Activated CD8-positive, alpha-beta memory T cell treated with anti-CD3 and anti-CD28 coated beads for 24 hours (primary cell): ENCODE measurements around the gene SLF1.
"Not testable (repeated sequence)": the region's sequence is repeated elsewhere in the genome, so short reads cannot be mapped to it uniquely, and the experiment has no call there.

ENCODE experiments used
- DNase-seq: peaks from one replicate; pipeline ENCODE4 v3.0.0-alpha.2; 2020

SLF1 gene

DNA sequence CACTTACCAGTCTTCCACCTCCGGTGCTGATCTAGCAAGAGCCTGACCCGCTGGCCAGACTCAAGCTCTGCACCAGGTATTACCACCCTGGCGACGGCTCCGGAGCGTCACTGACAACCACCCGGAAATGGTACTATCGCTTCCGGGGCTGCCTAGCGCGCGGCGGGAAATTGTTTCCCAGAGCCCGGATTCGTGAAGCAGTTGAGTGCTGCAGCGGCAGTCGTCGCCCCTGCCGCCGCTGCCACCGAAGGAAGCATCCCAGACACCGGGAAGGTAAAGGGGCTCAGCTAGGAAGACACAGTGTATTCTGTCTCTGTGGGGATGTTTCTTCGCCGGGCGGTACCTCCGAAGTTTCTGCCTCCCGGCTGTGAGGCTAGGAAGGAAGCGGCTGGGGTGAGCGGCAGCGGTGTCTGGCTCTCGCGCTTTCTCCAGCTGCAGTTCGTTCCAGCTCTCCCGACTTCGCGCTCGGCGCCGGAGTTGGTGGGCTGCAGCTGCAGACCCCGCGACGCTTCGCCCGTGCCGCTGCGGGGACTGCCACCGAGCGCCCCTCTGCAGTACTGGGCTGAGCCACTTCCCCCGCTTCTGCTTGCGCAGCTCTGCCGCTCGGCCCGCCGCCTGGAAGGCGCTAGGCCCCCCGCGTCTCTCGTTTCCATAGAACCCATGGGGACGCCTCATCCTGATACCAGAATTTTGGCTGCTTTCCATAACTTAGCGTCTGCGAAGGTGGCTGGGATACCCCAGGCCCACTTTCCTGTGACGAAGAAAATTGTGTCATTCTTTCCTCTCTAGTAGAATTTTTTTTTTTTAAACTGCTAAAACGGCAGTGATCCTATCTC lies at the start of gene SLF1, which contains the start of gene KIAA0825:
TSS of gene SLF1 (plus strand) at position 177 of the 836 bp plus-strand sequence. CDS start 10,142 bp downstream, outside the sequence.
TSS of gene KIAA0825 (minus strand) at position 112 of the 836 bp plus-strand sequence. CDS start 81,478 bp downstream, outside the sequence.
- peak; percentile 93 for DNase-seq

DNA sequence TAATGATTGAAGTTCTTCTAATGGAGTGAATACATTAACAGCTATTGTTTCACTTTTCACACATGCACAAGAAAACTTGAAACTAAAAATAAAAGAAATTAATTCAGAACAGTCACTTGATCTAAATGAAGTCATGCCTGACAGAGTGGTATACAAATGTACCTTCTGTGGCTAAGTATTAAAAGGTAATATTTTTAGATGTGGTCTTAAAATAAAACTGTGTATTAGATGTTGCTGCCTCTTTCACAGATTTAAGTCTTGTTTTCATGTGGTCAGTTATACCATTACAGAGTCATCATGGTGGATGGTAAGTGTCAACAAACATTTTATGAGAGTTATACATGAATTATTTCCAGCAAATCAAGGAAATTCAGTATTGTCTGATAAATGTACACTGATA lies 47.1 kb upstream of the SLF1 start:
- no peak for DNase-seq

DNA sequence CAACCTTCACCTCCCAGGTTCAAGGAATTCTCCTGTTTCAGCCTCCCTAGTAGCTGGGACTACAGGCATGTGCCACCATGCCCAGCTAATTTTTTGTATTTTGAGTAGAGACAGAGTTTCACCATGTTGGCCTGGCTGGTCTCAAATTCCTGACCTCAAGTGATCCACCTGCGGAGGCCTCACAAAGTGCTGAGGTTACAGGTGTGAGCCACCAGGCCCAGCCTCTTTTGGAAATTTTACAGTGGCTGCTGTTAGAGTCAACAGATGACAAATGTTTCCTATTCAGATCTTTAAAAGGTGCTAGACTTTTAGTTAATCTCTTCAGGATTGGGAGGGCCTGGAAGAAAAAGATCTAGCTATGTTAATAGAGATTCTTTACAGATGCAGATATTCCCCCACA lies 45.1 kb upstream of the SLF1 start:
- DNase-seq: not testable (repeated sequence)

DNA sequence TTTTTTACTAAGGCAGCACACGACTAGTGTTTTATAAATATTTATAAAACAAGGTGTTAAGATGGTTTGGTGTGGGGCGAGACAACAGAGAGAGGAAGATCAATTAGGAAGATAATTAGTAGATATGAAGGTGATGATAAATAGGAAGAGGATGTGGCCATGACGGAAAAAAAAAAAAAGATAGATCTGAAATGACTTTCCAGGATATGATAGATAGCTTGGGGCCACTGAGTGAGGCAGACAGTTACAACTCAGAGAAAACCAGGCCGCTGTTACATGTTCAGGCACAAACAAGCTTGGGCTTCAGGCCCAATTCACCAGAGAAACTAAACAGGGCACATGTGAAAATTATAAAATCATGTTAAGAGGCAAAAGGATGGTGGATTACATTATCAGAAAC lies 43.3 kb upstream of the SLF1 start:
- no peak for DNase-seq

DNA sequence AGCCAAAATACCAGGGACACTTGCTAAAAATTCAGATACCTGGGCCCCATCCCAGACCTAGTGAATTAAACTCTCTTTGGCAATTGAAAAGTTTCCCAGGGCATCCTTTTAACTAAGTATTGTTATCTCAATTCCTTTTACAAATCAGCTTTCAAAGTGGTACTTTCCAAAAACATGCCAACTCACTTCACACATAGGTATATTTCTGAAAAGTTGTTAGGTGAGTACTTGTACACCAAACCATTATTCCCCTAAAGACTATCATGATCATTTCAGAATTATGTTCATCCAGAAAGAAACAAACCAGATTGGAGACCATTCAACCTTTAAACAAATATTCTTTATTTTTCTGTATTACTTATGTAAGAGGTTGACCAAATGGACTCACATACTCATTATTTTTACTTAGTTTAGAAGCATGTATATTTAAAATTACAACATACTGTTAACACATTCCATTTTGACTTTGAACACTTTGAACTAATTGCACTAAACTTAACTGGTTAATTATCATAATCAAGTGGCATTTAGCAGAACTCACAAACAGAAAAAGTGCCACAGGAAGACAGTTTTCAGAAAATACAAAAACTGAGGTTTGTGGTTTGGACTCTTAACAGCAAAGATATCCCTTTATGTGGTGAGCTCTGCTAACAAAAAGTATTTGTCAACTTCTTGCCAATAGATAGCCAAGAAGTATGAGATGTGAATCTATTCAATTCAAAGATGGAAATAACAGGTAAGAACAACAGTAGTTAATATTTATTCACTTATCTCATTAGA lies 40.8 kb upstream of the SLF1 start:
- no peak for DNase-seq

DNA sequence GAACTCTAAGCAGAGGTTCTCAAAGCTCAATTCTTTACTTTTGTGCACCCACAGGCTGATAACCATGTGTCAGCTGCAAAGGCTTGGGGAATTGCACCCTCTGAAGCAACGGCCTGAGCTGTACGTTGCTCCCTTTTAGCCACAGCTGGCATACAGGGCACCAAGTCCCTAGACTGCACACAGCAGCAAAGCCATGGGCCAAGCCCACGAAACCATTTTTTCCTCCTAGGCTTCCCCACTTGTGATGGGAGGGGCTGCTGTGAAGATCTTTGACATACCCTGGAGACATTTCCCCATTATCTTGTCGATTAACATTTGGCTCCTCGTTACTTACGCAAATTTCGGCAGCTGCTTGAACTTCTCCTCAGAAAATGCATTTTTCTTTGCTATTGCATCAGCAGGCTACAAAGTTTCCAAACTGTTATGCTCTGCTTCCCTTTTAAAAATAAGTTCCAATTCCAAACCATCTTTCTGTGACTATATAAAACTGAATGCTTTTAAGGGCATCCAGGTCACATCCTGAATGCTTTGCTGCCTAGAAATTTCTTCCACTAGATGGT lies 23.1 kb upstream of the SLF1 start:
- DNase-seq: no peak

DNA sequence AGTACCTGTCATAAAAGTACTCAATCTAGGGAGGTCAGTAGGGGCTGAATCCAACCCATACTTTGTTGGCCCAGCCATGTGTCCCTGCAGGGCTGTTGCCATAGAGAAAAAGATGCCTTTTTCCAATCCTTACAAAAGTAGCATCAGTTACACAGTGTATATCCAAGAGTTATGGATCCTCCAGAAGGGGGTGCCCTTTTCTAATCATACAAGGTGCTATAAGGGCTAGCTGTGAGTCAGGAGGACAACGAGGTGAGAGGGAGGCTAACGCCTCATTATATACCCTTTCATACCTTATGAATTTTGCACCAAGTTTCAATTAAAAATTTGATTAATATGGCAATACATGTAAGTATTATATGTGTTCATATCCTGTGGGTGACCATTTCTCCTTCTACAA lies 4.9 kb upstream of the SLF1 start:
- no peak for DNase-seq

DNA sequence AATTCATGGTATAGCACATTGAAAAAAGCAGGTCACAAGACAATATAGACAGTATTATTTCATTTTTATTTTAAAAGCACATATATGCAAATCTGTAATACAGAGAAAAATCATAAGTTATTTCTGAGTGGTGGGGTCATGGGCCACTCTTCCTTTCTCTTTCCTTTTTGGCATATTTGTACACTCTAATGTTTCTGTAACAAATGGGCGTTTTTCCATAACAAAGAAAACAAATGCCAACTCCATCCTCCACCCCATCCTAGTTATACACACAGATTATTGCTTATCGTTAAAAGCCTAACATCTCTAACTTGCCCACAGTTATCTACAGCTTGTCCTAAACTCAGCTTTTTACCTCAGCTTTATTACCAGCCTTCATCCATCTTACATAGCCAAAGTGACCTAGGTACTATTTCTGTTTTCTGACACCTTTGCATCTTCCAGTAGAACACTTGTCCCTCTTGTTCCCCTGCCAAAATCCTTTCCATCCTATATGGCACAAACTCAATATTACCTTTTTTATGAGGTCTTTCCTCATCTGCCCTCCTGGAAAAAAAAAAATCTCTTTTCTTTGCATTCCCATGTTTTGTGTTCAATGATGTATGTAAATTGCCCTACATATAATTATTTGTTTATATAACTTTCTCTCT lies 4.2 kb upstream of the SLF1 start:
- no peak for DNase-seq

DNA sequence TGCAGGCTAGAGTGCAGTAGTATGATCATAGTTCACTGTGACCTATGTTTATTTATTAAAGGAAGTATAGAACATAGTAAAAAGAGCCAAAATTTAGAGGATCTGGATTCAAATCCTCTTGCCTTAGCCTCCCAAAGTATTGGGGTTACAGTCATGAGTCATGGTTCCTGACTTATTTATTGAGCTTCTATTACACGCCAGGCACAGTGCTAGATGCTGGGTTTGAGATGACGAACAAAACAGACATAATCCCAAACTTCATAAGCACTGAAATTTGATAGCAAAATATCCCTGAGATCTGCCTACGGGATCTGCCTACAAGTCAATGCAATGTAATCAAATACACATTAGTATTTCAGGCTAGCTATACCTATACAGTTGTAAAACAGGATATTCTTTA lies 2.6 kb upstream of the SLF1 start:
- no peak for DNase-seq

DNA sequence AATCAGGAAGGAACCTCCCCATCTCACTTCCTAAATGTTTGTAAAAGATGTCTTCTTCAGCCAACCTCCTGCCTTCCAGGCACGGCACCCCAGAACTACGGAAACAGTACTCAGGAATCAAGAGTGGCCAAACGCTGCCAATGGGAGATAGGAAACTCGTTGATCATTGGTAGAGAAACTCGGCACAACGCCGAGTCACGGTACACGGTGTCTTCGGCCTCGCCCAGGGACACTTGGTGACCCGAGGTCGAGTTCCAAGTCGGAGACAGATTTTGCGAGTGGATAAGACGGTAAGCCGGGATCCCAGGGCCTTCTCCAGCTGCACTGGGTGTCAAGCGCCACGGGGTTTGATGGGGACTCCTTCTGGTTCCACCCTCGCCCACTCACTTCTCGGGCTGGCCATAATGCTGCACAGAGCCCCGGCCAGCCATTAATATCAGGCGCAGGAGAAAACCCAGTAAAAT lies 408 bp upstream of the SLF1 start:
- no peak for DNase-seq

DNA sequence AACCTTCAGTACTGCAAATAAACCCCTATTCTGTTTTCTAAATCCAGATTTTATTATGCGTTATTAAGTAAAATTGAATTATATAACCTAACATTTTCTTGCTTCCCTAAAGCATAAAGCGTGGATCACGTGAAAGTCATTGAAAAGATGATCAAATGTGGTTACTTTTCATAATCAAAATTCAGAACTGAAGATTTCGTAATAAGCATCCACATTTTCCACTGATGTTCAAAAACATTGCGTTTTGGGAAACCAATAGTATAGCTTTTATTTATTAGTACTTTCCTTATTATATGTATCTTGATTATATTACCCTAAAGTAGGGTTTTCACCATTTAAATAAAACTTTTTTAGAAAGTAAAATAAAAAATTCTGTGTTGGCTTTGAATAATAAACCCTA lies 1.8 kb downstream of the SLF1 start:
- DNase-seq: no peak

DNA sequence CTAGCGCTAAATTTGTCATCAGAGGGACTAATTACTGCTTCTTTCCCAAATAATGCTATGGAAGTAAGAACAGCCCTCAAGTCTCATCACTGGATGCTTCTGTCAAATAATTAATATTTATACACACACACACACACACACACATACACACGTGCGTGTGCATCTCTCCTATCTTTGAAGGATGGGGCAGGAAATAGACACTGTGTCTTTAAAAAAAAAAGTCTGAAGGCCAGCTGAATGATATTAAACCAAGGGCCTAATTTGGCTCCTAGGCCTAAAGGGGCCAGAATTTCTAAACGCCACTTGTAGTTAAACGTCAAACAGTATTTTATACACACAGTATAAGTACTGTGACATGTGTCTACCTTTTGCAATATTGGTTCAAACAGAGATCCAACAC lies 3.3 kb downstream of the SLF1 start:
- DNase-seq: no peak

DNA sequence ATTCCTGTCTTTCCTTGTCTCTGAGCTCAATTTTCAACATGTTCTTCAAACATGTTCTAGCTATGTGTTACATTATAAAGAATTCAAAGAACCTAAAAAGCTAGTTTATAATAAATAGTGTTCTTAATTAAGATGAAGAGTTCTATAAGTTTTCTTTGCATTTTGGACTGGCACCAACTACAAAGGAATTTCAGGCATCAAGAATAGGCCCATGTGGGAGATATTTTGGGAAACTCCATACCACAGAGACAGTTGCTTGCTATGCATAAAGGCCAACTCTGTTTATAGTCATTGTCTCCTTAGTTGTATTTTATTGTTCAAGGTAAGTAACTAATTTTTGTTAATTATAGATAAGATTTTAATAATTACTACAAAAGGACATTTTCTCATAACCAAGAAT lies 4.5 kb downstream of the SLF1 start:
- DNase-seq: no peak

DNA sequence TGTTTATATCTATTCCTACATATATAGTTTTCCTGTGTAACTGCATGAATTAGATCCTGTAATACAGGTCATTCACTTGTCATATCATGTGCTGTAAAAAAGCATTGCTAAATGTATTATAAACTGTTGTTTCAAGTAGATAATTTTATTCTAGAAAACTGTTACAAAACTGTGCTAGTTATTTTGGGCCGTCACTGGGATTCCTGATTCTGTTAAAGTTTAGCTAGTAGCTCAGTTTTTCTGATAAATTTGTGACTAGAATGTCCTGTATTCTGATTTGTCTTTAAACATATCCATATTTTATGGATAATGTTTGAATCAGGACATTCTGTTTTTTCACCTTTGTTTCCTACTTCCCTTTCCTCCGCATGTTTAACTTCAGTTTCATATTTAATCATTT lies 5.4 kb downstream of the SLF1 start:
- DNase-seq: no peak

DNA sequence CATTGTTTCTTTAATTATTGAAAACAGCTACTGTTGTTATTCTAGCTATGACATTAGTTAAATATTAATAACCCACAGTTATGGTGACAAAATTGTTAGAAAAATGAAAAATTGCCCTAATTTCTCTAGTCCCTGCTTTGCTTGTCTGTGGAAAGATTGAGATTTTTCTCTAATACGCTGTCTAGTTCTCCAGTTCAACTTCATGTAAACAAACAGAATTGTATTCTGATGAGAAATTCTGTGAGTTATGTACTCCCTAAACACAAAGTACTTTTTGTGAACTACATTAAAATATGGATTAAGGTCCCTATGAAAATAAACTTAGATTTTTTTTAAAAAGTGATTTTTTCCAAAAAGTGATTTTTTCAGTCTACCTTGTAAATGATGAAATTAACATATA lies 8.7 kb downstream of the SLF1 start:
- no peak for DNase-seq

DNA sequence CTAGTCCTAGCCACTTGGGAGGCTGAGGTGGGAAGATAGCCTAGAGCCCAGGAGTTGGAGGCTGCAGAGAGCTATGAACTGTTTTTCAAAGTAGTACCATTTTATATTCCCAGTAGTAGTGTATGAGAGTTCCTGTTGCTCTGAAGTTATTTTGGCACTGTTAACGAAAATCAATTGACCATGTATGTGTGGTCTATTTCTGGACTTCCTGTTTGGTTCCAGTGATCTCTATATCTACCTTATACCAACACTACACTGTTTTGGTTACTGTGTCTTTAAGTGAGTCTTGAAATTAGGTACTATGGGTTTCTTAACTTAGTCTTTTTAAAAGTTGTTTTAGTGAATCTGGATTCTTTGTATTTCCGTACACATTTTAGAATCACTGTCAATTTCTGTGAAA lies 13.6 kb downstream of the SLF1 start:
- no peak for DNase-seq

DNA sequence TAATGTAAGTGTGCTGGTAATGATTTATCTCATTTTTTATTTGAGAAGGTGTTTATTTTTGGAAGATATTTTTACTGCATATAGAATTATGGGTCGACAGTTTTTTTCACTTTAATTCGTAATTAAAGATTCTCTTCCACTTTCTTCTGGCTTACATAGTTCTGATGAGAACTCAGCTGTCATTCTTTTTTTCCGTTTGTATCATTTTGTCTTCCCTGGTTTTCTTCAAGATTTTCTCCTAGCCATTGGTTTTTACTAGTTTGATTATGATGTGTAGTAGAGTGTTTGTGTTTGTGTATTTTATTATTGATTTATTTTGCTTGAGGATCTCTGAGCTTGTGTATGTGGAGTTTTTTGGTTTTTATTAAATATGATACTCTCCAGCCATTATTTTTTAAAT lies 21.7 kb downstream of the SLF1 start:
- no peak for DNase-seq

DNA sequence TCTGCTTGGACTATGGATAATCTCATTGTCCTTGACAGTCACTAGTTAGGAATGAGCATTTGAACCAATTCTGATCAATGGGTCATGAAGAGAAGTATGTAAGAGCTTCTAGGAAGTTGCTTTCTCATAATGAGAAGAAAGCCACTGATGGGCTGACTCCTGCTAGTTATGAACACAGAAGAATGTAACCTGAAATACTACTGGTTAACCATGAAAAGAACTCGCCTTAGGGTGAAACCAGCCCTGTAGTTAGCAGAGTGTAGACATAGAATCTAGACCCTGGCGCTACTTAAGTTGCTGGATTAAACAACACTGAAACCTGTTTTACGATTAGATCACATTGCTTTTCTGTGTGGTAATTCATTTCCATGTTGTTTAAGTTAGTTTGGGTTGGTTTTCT lies 26.6 kb downstream of the SLF1 start:
- no peak for DNase-seq

DNA sequence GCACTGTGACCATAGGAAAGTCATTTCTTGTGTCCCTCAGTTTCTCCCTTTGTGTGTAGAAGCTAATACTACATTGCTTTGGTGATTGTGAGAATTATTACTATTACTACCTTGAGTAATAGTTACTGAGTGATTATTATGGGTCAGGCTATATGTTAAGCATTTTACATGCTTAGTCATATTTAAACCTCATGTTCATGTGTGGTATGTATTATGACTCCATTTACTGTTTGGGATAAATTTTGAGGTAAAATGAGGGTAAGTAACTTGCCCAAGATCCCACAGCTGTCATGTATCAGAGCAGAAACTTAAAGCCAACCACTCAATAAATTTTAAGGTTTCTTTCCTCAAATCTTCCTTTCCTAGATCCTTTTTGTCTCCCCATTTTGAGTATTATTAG lies 28.3 kb downstream of the SLF1 start:
- no peak for DNase-seq

DNA sequence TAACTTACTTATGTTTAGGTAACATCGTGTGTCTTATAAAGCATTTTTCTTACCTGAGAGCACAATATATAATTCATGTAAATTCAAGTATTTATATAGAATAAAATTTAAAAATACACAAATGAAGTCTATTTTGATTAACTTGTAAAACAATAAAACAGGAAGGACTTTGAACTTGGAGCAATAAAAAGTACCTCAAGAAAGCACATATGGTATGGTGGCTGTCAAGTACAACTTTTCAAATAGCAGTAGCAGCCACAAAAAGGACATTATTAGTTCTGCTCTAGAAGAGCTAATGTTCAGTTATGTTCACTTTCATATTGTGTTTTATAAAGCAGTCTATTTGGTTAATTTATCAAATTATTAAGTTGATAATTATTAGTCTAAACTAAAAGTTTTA lies 31.4 kb downstream of the SLF1 start:
- DNase-seq: no peak

DNA sequence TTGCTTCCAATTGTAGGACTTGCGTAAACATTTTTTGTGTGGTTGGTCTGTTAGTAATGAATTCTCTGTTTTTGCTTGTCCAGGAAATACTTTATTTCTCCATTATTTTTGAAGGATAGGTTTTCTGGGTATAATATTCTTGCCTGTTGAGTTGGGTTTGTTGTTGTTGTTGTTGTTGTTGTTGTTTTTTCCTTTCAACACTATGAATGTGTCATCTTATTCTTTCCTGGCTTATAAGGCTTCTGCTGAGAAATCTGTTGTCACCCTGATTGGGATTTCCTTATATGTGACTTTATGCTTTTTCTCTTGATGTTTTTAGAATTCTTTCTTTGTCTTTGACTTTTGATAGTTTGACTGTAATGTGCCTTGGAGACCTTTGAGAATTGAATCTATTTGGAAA lies 39.8 kb downstream of the SLF1 start:
- DNase-seq: no peak

DNA sequence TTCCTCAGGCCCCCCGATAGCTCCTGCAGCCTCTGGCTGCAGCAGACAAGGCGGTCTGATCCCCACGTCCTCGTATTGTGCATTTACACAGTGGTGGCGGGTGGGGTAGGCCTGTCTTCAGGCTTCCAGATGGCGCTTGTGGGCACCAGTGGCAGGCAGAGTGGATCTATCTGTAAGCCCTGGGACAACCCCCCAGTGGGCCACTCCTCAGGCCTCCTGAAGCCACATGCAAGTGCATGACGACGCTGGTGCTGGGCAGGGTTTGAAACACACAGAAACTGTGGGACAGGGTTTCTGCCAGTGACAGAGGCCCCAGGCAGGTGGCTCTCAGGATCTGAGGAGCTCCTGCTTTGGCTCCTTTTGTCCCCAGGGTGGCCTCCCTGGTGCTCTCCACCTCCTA lies 42.0 kb downstream of the SLF1 start:
- DNase-seq: no peak

DNA sequence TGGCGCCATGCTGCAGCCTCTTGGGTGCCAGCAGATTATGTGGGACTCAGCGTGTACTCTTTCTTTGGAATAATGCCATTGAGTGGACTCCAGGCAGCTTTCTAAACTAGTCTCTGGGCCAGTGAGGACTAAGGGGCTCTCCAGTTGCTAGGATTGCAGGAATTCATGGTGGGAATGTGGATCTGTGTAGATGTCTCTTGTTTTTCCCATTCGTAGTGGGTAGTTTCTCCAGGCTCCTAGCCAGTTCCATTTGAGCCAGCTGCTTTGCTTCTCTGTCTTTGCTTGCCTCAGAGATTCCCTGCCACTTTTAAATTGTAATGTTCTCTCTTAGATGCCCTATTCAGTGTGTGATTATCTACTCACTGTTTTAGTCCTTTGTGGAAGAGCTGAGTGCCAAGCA lies 42.6 kb downstream of the SLF1 start:
- DNase-seq: no peak
